ENCODE data around the gene ATP8B3. TPM values are rescaled to one million over a fixed set of nuclear protein-coding genes. Genes with fewer than 3 reads are reported as not detected.

The ATP8B3 gene
- total RNA-seq (2014; rRNA removed; shearing (Covaris generic)), result 5.8 and 6.4 TPM in 2 replicates

DNA sequence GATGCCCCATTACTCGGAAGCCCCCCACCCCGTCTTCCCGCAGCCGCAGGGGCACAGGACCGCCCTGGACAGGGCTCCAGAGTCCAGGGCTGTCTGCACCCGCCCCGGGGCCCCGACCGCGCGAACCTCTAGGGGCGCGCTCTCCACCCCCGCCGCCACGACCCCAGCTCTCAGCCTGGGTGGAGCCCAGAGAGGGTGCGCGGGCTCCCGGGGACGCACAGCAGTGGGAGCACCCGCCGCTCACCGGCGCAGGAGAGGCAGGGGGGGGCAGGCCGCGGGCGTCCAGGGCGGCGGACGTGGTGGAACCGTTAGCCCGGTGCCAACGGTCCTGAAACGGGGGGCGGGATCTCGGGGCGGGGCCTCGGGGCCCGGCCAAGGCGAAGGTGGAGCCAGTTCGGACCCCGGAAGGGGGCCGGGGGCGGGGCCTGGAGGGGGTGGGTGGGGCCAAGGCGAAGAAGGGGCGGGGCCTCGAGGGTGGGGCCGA is at the start of gene ATP8B3:
ATP8B3 (minus strand) TSS at position 335 of the 484 bp plus-strand sequence. CDS start 540 bp downstream, outside the sequence.
- DNase-seq (ENCODE audit: low read depth), result no peak

DNA sequence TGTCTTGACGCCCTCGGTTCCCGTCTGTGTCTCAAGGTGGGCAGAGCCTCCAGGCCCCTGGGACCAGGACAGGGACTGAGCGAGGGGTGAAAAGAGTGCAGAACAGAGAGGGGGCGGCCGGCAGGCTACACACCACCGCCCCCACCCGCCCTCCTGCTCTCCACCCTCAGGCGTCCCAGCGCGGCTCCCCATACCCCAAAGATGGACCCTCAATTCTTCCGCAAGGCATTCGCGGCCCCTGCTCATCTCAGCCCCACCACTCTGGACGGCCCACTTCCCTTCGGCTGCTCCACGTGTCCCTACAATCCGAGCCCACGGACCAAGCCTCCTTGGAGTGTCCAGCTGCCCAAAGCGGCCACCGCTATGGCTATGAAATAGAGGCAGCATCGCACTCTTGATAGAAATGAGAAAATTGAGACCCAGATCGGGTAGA is 49.5 kb upstream of the ATP8B3 start:
- no peak for DNase-seq (ENCODE audit: low read depth)

DNA sequence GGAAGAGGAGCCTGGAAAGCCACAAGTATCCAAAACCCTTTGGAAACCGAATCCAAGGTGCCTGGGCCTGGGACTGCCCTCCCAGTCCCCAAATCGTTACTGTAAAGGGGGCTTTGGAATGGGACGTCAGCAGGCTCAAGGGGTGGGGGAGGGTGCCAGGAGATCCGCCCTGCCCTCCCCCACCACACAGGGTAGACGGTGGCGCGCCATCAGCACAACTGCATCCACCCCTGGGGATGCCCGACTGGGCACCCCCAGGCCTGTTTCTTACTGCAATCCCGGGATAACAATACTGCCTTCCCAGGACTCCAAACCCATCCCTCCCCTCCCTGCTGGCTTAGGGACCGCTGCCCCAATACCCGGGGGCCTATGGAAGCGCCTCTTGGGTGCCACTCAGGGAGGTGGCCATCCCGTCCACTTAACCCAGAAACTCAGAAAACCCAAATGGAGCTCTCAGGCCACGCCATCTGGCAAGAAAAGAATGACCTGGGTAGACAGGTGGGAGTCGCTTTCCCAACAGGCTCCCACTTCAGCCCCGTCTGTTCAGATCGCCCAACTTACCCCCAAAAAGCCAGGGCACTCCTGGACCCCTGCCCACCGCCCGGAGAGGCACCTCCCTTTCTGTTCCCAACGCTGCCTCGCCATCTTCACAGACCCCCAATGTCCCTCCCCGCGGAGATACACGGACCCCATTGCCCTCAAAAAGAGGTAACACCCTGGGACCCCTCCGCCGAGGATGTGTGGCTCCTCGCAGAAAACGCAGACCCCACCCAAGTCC is 48.9 kb upstream of the ATP8B3 start:
- no peak for DNase-seq (ENCODE audit: low read depth)

- DNase-seq (ENCODE audit: low read depth), result peak; percentile 61
Observed at GRCh38 chr19:1860042-1860775, 48.1 kb upstream of the ATP8B3 start.

- no peak for DNase-seq (ENCODE audit: low read depth)
Observed at GRCh38 chr19:1859331-1859781, 47.3 kb upstream of the ATP8B3 start.

- DNase-seq (ENCODE audit: low read depth), result no peak
Observed at GRCh38 chr19:1858412-1859081, 46.5 kb upstream of the ATP8B3 start.

- DNase-seq (ENCODE audit: low read depth), result no peak
Observed at GRCh38 chr19:1857648-1858326, 45.7 kb upstream of the ATP8B3 start.

GRCh38 chr19:1856698-1857603 is 44.9 kb upstream of the ATP8B3 start:
- peak; percentile 46 for DNase-seq (ENCODE audit: low read depth)

GRCh38 chr19:1856345-1856697 is 44.2 kb upstream of the ATP8B3 start:
- DNase-seq (ENCODE audit: low read depth), result no peak

GRCh38 chr19:1855828-1856255 is 43.8 kb upstream of the ATP8B3 start:
- no peak for DNase-seq (ENCODE audit: low read depth)

GRCh38 chr19:1855040-1855827 is 43.2 kb upstream of the ATP8B3 start:
- DNase-seq (ENCODE audit: low read depth), result no peak

- DNase-seq (ENCODE audit: low read depth), result no peak
Observed at GRCh38 chr19:1854542-1855039, 42.5 kb upstream of the ATP8B3 start.

DNA sequence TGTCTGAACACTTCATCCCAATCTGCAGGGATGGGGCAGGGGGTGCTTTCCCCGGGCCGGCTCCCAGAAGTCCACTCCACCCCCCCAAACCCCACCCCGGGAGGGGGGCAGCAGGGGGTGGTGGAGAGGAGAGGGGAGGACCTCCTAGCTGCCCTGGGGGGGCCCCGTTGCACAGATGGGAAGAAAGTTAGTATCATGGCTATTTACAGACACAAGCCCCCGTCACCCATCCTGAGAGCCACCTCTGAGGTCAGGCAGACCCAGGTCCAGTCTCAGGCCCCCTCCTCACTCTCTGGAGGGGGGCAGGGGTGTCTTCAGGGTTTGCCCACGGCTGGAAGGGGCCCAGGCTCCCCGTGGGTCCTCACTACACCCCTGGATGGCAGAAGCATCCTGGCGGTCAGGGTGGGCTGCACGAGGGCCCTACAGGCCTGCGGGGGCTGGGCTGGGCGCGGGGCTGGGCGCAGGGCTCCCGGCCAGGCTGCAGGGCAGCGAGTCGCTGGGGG is 42.0 kb upstream of the ATP8B3 start:
- no peak for DNase-seq (ENCODE audit: low read depth)

DNA sequence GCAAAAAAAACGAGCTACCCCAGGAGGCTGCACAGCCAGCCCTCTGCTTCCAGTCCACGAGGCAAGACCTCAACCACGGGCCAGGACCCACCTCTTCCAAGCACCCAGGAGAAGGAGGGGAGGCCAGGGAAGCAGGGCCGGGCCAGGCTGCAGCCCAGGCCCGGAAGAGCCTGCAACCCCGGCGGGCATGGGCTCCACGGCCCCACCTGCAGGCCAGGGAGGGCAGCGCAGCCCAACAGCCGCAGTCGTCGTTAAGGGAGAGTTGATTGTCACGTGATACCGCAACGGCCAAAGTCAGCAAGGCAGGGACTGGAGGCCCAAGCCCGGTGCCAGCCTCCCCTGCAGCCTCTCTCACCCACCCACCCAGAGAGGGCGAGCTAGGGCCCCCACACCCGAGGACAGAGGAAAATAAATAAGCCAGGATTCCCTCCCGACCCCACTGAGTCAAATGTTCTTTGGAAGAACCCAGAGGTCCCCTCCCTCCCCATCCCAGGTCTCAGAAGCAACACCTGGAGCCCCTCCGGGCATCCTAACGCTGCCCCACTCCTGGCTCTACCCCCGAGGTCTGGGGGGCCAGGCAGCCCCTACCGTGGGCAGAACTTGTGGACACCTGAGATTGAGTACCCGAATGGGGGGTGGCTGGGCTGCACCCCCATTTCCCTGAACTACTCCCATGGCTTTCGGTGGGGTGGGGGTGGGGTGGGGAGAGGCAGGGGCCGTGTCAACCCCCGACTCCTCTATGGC is 41.4 kb upstream of the ATP8B3 start:
- peak; percentile 32 for DNase-seq (ENCODE audit: low read depth)

GRCh38 chr19:1852581-1853128 is 40.6 kb upstream of the ATP8B3 start:
- no peak for DNase-seq (ENCODE audit: low read depth)

GRCh38 chr19:1851654-1852580 is 39.8 kb upstream of the ATP8B3 start:
- DNase-seq (ENCODE audit: low read depth), result no peak
